Mammary epithelial cell (primary cell): ENCODE measurements around the gene ACKR2.

Experiments used
- CTCF ChIP-seq, 2 donors: IDR thresholded peaks in 1 of 2; conservative IDR thresholded peaks in 1 of 2; 2 replicates each; pipeline ENCODE4 v1.5.1; 2011 to 2012; ENCODE audit warnings: inconsistent platforms in 2 of 2, low read length in 2 of 2, mild to moderate bottlenecking in 2 of 2, control low read depth in 1 of 2, low read depth in 1 of 2; ENCODE audit not compliant: insufficient read depth in 1 of 2; ENCODE audit errors: extremely low read depth in 1 of 2
- EZH2 ChIP-seq: IDR thresholded peaks from 2 replicates; pipeline ENCODE4 v1.6.1; 2012; ENCODE audit warnings: low read length, inconsistent platforms, borderline replicate concordance

- TF ChIP-seq CTCF (conservative IDR thresholded peaks at IDR 0.05 in 1 of 2, IDR thresholded peaks at IDR 0.05 in 1 of 2; ENCODE audit: extremely low read depth in 1 of 2, insufficient read depth in 1 of 2, low read depth in 1 of 2, low read length in 2 of 2), result no peak
- no peak for TF ChIP-seq EZH2
These were observed 5.0 kb downstream of the ACKR2 start for GRCh38 chr3:42814246-42814645.
